Measurements from ENCODE around the gene PDE6H. TPM values are rescaled to one million over a fixed set of nuclear protein-coding genes. Genes with fewer than 3 reads are reported as not detected.
A peak's percentile ranks its signal among the peaks of the same experiment; 100 is the strongest.

PDE6H gene
- total RNA-seq, 4 donors from 2014 or later = not detected

- no peaks in the 10 kb centered on the region for H3K36me3 ChIP-seq
- no peak overlapping the region for H3K4me3 ChIP-seq
- no peaks in the 10 kb centered on the region for H3K27me3 ChIP-seq
- H3K27ac ChIP-seq = no peak overlapping the region
- WGBS, 2 donors = 66 to 70% methylated on average over 3 of the region's 3 CpGs
- no peak for DNase-seq
- peaks cover 3 to 16% (median 4%) of the 10 kb centered on the region in 3 donors for H3K4me1 ChIP-seq
- intact Hi-C loops (cut with DNase I) = loop anchor here (5.0 kb wide), 1 partner anchor 147 kb away; no protein-coding TSS in a partner anchor
- no peaks in the 10 kb centered on the region for H3K9me3 ChIP-seq
- no peak for TF ChIP-seq POLR2A (IDR thresholded peaks at IDR 0.05)
- no peak for TF ChIP-seq CTCF (IDR thresholded peaks at IDR 0.05)
Observed at GRCh38 chr12:14994610-14995009, 21.8 kb downstream of the PDE6H start.

- WGBS, 2 donors = 88 to 92% methylated on average over 3 of the region's 3 CpGs
- H3K27me3 ChIP-seq = no peaks in the 10 kb centered on the region
- peaks cover 3 to 25% (median 4%) of the 10 kb centered on the region in 3 donors for H3K4me1 ChIP-seq
- H3K4me3 ChIP-seq = no peak overlapping the region
- H3K36me3 ChIP-seq = no peaks in the 10 kb centered on the region
- TF ChIP-seq CTCF (IDR thresholded peaks at IDR 0.05) (peak; percentile 39 to 74 (median 66)), POLR2A (IDR thresholded peaks at IDR 0.05) (no peak)
- H3K9me3 ChIP-seq = no peaks in the 10 kb centered on the region
- intact Hi-C loops (cut with DNase I) = loop anchor here (5.0 kb wide), 1 partner anchor 149 kb away; no protein-coding TSS in a partner anchor
- no peak for DNase-seq
- H3K27ac ChIP-seq = no peak overlapping the region
Observed at GRCh38 chr12:14995583-14996425, 23.0 kb downstream of the PDE6H start.

GRCh38 chr12:14997998-14998397 is 25.2 kb downstream of the PDE6H start:
- 71 to 88% methylated on average over 3 of the region's 3 CpGs for WGBS, 2 donors
- DNase-seq = no peak
- no peaks in the 10 kb centered on the region for H3K27me3 ChIP-seq
- H3K9me3 ChIP-seq = no peaks in the 10 kb centered on the region
- H3K4me1 ChIP-seq = peaks cover 3 to 44% (median 16%) of the 10 kb centered on the region in 3 donors
- H3K27ac ChIP-seq = no peak overlapping the region
- H3K36me3 ChIP-seq = no peaks in the 10 kb centered on the region
- no peak overlapping the region for H3K4me3 ChIP-seq
- intact Hi-C loops (cut with DNase I) = loop anchor here (5.0 kb wide), 1 partner anchor 151 kb away; no protein-coding TSS in a partner anchor
- TF ChIP-seq CTCF (IDR thresholded peaks at IDR 0.05) = no peak
- TF ChIP-seq POLR2A (IDR thresholded peaks at IDR 0.05) = no peak

GRCh38 chr12:14999021-14999694 is 26.3 kb downstream of the PDE6H start:
- no peak for TF ChIP-seq POLR2A (IDR thresholded peaks at IDR 0.05)
- no peak for TF ChIP-seq CTCF (IDR thresholded peaks at IDR 0.05)
- H3K27me3 ChIP-seq = no peaks in the 10 kb centered on the region
- H3K4me3 ChIP-seq = no peak overlapping the region
- intact Hi-C loops (cut with DNase I) = loop anchor here (5.0 kb wide), 1 partner anchor 152 kb away; no protein-coding TSS in a partner anchor
- H3K27ac ChIP-seq = no peak overlapping the region
- H3K4me1 ChIP-seq = peaks cover 3 to 44% (median 16%) of the 10 kb centered on the region in 3 donors
- no peaks in the 10 kb centered on the region for H3K9me3 ChIP-seq
- H3K36me3 ChIP-seq = no peaks in the 10 kb centered on the region
- 73 to 81% methylated on average over 2 of the region's 2 CpGs for WGBS, 2 donors
- no peak for DNase-seq
